HEK293T (cell line): Measurements from ENCODE around the gene PTN.
"Not testable (repeated sequence)": the region's sequence is repeated elsewhere in the genome, so short reads cannot be mapped to it uniquely, and the experiment has no call there.

ENCODE experiments used
- CTCF ChIA-PET: fragments of 350-600 bp; formaldehyde crosslinking; extraction: SDS; loops from one replicate; lab custom pipeline; 2021; ENCODE audit warnings: antibody characterized with exemption, inconsistent platforms; lab: Yijun Ruan, JAX
- POLR2A ChIA-PET: fragments of 350-600 bp; formaldehyde crosslinking; extraction: SDS; loops from one replicate; lab custom pipeline; 2020; ENCODE audit warnings: antibody characterized with exemption, inconsistent platforms; lab: Yijun Ruan, JAX
- DNase-seq: peaks from one replicate; pipeline ENCODE4 v3.0.0; 2012; ENCODE audit warnings: mixed read lengths; ENCODE audit errors: extremely low spot score
- ARNT ChIP-seq: fragments of 450-650 bp; IDR thresholded peaks from 2 replicates; pipeline ENCODE4 v1.6.1; 2017; ENCODE audit warnings: mild to moderate bottlenecking
- BHLHE40 ChIP-seq: fragments of 450-650 bp; IDR thresholded peaks from 2 replicates; pipeline ENCODE4 v1.6.1; 2016; ENCODE audit warnings: mild to moderate bottlenecking, moderate library complexity, borderline replicate concordance
- CTBP1 ChIP-seq: fragments of 450-650 bp; IDR thresholded peaks from 2 replicates; pipeline ENCODE4 v1.6.1; 2016; ENCODE audit warnings: borderline replicate concordance
- ELF4 ChIP-seq: fragments of 450-650 bp; IDR thresholded peaks from 2 replicates; pipeline ENCODE4 v1.6.1; 2017; ENCODE audit warnings: antibody characterized with exemption
- FOXA1 ChIP-seq: fragments of 450-650 bp; IDR thresholded peaks from 2 replicates; pipeline ENCODE4 v1.6.1; 2016; ENCODE audit warnings: mild to moderate bottlenecking
- FOXK2 ChIP-seq: fragments of 450-650 bp; IDR thresholded peaks from 2 replicates; pipeline ENCODE4 v1.6.1; 2016; ENCODE audit warnings: mild to moderate bottlenecking
- FOXM1 ChIP-seq: fragments of 450-650 bp; IDR thresholded peaks from 2 replicates; pipeline ENCODE4 v1.6.1; 2017; ENCODE audit warnings: mild to moderate bottlenecking, borderline replicate concordance
- HDGF ChIP-seq: fragments of 450-650 bp; IDR thresholded peaks from 2 replicates; pipeline ENCODE4 v1.6.1; 2017; ENCODE audit warnings: antibody characterized with exemption, borderline replicate concordance
- L3MBTL2 ChIP-seq: fragments of 450-650 bp; conservative IDR thresholded peaks from 2 replicates; pipeline ENCODE4 v1.6.1; 2016; ENCODE audit warnings: mild to moderate bottlenecking
- LEF1 ChIP-seq: fragments of 450-650 bp; IDR thresholded peaks from 2 replicates; pipeline ENCODE4 v1.6.1; 2017; ENCODE audit warnings: mild to moderate bottlenecking, borderline replicate concordance
- NFRKB ChIP-seq: fragments of 450-650 bp; IDR thresholded peaks from 2 replicates; pipeline ENCODE4 v1.6.1; 2016; ENCODE audit warnings: mild to moderate bottlenecking, moderate library complexity
- SP1 ChIP-seq: fragments of 450-650 bp; IDR thresholded peaks from 2 replicates; pipeline ENCODE4 v1.6.1; 2017
- SUZ12 ChIP-seq: fragments of 450-650 bp; IDR thresholded peaks from 2 replicates; pipeline ENCODE4 v1.6.1; 2016; ENCODE audit warnings: mild to moderate bottlenecking
- TARDBP ChIP-seq: fragments of 450-650 bp; IDR thresholded peaks from 2 replicates; pipeline ENCODE4 v1.6.1; 2016
- ZNF384 ChIP-seq: fragments of 450-650 bp; IDR thresholded peaks from 2 replicates; pipeline ENCODE4 v1.6.1; 2016
- TF ChIP-seq, protein P1 (sequence below): fragments of 450-650 bp; IDR thresholded peaks from 2 replicates; pipeline ENCODE4 v1.6.1; 2016

The PTN gene

DNA sequence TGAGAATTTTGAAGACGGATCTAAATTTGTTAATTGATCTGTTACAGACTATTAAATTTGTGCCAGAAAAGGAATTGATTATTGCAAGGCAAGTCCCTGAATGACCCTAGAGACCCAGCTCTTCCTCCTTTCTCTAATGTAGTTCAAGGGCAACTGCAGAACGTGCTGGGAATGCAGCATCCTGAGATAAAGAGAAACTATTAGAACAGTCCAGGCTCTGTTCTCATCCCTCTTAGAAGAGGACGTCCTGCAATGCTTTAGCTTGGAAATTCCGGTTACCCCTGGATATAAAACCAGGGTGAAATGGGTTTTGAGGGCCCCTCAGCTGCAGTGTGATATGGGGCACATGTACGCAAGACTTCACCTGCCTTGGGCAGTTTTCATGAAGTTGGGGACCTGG is 67.3 kb downstream of the PTN start:
- TF ChIP-seq FOXK2 (no peak), SUZ12 (no peak), LEF1 (no peak), TARDBP (no peak), NFRKB (no peak), CTBP1 (no peak)
- ChIA-PET CTCF (no interaction called here), POLR2A (no interaction called here)
- DNase-seq, result no peak

DNA sequence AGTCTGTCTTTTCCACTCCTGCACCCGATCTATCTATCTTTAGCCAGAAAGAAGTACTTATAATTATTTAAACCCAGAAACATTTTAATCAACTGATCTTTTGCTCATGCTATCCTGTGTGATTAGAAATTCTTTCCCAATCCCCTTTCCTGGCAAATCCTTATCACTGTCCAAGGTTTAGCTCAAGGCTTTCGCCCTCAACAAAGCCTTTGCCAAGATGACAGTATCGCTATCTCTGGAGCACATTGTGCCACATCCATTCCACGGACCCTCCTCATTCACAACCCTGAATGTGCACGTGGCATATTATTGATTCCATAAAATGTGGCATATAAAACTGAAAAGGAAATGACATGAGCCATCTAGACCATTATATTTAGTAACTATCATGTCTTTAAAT is 71.3 kb downstream of the PTN start:
- TF ChIP-seq TARDBP (no peak), NFRKB (no peak), HDGF (no peak), LEF1 (no peak), SP1 (no peak), FOXM1 (no peak), ELF4 (no peak)
- no peak for DNase-seq
- ChIA-PET POLR2A (no interaction called here), CTCF (no interaction called here)

DNA sequence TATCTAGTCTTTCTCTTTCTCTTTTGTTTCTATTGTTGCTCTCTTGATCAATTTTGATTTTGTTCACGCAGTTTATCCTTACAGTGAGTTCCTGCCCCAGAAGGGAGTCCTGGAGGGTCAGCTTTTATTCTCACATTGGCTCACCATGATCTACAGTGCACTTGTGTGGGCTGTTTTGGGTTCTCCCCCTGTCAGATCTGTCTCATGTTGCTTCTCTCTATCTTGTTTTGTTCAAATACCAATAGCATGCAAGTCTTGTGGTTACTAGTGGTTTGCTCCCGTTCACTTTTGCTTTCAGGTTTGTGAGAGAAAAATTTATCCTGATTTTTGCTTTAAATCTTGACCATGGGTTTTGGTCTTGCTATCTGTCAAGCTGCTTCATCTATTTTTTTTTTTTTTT is 74.3 kb downstream of the PTN start:
- POLR2A ChIA-PET, result no interaction called here
- no peak for TF ChIP-seq TARDBP
- TF ChIP-seq ZNF384, result no peak
- no peak for TF ChIP-seq NFRKB
- TF ChIP-seq BHLHE40, result no peak
- no peak for TF ChIP-seq FOXM1
- TF ChIP-seq HDGF, result no peak
- no peak for TF ChIP-seq ARNT
- no peak for TF ChIP-seq SP1
- no peak for TF ChIP-seq CTBP1
- TF ChIP-seq, protein P1, sequence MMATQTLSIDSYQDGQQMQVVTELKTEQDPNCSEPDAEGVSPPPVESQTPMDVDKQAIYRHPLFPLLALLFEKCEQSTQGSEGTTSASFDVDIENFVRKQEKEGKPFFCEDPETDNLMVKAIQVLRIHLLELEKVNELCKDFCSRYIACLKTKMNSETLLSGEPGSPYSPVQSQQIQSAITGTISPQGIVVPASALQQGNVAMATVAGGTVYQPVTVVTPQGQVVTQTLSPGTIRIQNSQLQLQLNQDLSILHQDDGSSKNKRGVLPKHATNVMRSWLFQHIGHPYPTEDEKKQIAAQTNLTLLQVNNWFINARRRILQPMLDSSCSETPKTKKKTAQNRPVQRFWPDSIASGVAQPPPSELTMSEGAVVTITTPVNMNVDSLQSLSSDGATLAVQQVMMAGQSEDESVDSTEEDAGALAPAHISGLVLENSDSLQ, result no peak
- TF ChIP-seq LEF1, result no peak
- TF ChIP-seq FOXK2, result no peak
- TF ChIP-seq L3MBTL2, result no peak
- TF ChIP-seq SUZ12, result no peak
- no peak for TF ChIP-seq FOXA1
- TF ChIP-seq ELF4, result no peak
- CTCF ChIA-PET, result no interaction called here
- no peak for DNase-seq

DNA sequence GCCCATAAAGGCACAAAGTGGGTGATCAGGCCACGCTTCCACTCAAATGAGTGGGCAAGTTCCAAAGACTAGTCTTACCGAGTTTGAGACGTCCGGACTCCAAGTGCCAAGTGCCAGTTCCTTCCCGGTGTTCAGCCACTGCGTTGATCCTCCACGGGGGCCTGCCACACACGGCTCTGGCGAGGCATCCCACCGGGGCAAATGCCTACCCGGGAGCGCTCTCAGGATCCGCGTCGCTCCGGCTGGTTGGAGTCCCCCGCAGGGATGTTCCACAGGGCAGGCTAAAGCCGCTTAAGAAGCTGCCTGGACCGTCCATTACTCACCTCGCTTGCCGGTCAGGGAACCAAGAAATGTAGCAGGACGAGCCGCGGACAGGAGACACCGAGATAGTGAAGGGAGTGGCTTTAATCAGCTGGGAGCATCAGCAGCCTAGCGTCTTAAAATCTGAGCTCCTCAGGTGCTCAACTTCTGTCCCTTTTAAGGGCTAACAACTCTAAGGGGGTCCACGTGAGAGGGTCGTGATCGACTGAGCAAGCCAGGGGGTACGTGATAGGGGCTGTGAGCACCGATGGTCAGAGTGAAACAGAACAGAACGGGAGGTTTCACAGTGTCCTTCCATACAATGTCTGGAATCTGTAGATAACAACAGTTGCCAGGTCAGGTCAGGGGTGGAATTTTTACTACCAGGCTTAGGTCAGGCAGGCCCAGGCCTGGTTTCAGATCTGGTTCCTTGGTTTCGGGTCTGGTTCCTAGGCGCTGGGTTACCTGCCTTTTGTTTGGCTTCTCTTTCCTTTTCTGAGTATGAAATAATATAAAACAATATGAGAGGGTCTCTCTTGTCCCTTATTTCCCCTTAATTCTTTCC is 75.3 kb downstream of the PTN start:
- not testable (repeated sequence) for DNase-seq

DNA sequence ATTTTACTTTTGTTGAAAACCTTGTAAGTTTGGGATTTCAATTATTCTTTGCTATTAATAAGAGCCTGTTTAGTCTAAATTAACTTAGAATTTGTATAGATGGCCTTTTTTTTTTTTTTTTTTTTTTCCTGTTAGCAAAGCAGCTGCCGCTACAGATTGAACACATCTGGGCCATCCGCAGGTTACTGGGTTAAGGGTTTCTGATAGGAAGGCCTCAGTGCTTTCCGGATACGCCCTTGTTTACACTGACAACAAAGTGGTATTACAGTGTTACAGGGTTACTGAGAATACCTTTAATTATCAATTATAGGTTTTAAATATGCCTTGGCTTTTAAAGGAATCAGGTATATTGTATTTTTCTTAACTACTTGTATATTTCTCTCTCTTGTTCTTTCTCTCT is 76.8 kb downstream of the PTN start:
- ChIA-PET CTCF (no interaction called here), POLR2A (no interaction called here)
- TF ChIP-seq, protein P1, result no peak
- TF ChIP-seq HDGF (no peak), CTBP1 (no peak), ARNT (no peak), FOXM1 (no peak), BHLHE40 (no peak), ELF4 (no peak), SUZ12 (no peak), LEF1 (no peak), FOXA1 (no peak), L3MBTL2 (no peak), TARDBP (no peak), SP1 (no peak), ZNF384 (no peak), NFRKB (no peak), FOXK2 (no peak)
- DNase-seq, result no peak

More for the DNA sequence above, 75.3 kb downstream of the PTN start:
- CTCF ChIA-PET, POLR2A ChIA-PET: not testable (repeated sequence)

DNA sequence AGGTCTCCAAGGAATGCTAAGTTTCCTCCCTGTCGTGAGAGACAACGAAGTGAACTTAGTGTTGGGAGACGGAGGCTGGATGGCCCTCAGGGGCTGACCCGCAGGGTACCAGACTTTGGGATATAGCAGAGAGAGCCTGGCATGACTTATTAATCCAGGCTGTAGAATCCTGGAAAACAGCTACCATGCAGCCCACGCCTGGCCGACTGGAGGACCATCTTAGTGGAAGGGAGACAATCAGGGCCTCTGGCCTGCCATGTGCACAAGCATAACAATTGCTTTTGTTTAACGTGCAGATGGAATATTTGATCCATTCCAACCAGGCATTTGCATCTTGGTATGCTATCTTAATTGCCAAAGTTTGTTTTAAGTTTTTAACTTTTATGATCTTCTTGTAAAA is 78.1 kb downstream of the PTN start:
- CTCF ChIA-PET, DNase-seq, POLR2A ChIA-PET: not testable (repeated sequence)

DNA sequence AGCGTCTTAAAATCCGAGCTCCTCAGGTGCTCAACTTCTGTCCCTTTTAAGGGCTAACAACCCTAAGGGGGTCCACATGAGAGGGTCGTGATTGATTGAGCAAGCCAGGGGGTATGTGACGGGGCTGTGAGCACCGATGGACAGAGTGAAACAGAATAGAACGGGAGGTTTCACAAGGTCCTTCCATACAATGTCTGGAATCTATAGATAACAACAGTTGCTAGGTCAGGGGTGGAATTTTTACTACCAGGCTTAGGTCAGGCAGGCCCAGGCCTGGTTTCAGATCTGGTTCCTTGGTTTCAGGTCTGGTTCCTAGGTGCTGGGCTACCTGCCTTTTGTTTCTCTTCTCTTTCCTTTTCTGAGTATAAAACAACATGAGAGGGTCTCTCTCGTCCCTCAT is 80.9 kb downstream of the PTN start:
- DNase-seq, result no peak
- CTCF ChIA-PET, result no interaction called here
- POLR2A ChIA-PET, result no interaction called here
- no peak for TF ChIP-seq SP1
- TF ChIP-seq, protein P1, result no peak
